HepG2 (cell line): ENCODE results near the gene SMIM13. TPM values are rescaled to one million over a fixed set of nuclear protein-coding genes. Genes with fewer than 3 reads are reported as not detected.

ENCODE experiments used
- AHR ChIP-seq: IDR thresholded peaks from 2 replicates; pipeline ENCODE4 v1.6.1; 2018; ENCODE audit warnings: missing genetic modification reagents, missing compliant biosample characterization
- FOSL2 ChIP-seq: sonication (generic); formaldehyde crosslinking; IDR thresholded peaks from 2 replicates; pipeline ENCODE4 v1.4.0; 2020; ENCODE audit warnings: missing genetic modification reagents
- HNRNPLL ChIP-seq: fragments of 200-400 bp; formaldehyde crosslinking; IDR thresholded peaks from 2 replicates; pipeline ENCODE4 v1.6.1; 2017; ENCODE audit warnings: mild to moderate bottlenecking, low read depth, low read length; ENCODE audit not compliant: poor library complexity, severe bottlenecking
- KDM1A ChIP-seq: IDR thresholded peaks from 2 replicates; pipeline ENCODE4 v1.6.1; 2016; ENCODE audit warnings: missing compliant biosample characterization
- ONECUT2 ChIP-seq: sonication (generic); formaldehyde crosslinking; IDR thresholded peaks from 2 replicates; pipeline ENCODE4 v1.4.0; 2020; ENCODE audit warnings: missing genetic modification reagents
- SMARCC2 ChIP-seq: fragments of 450-650 bp; IDR thresholded peaks from 2 replicates; pipeline ENCODE4 v1.6.1; 2017; ENCODE audit warnings: antibody characterized with exemption, mild to moderate bottlenecking
- ZFX ChIP-seq: sonication (generic); formaldehyde crosslinking; IDR thresholded peaks from 2 replicates; pipeline ENCODE4 v1.4.0; 2020; ENCODE audit warnings: mild to moderate bottlenecking, low read depth, missing genetic modification reagents, moderate library complexity
- ZNF234 ChIP-seq: sonication (generic); formaldehyde crosslinking; conservative IDR thresholded peaks from 2 replicates; pipeline ENCODE4 v1.5.1; 2020; ENCODE audit warnings: mild to moderate bottlenecking, missing genetic modification reagents
- ZNF879 ChIP-seq: sonication (generic); formaldehyde crosslinking; IDR thresholded peaks from 2 replicates; pipeline ENCODE4 v1.8.1; 2023; ENCODE audit warnings: missing genetic modification reagents
- ZSCAN21 ChIP-seq: sonication (generic); formaldehyde crosslinking; IDR thresholded peaks from 2 replicates; pipeline ENCODE4 v1.8.0; 2022; ENCODE audit warnings: mild to moderate bottlenecking, missing genetic modification reagents, moderate library complexity, borderline replicate concordance
- polyA plus RNA-seq, 8 experiments: library from polyadenylated mRNA; depleted of rRNA in 3 of 8; stranded (reverse) in 7 of 8; unstranded in 1 of 8; fragments of >200 nt; fragmentation: Illumina TruSeq in 4 of 8; extraction: Trizol in 4 of 8; gene quantifications; 2 replicates each; pipeline versions ENCODE4 v1.2.1 to v1.2.3, GENCODE V29; 2011 to 2016; ENCODE audit warnings: low read depth in 4 of 8, missing spikeins in 1 of 8, mixed read lengths in 1 of 8; ENCODE audit not compliant: insufficient read depth in 1 of 8
- total RNA-seq, 5 experiments: library from RNA; depleted of rRNA; stranded (reverse); fragments of >200 nt; fragmentation: Illumina TruSeq; extraction: Trizol; gene quantifications; 2 replicates each; pipeline ENCODE4 v1.2.3, GENCODE V29; 2016; ENCODE audit warnings: low read depth in 1 of 5
- TF ChIP-seq, protein P1 (sequence below): sonication (generic); formaldehyde crosslinking; IDR thresholded peaks from 2 replicates; pipeline ENCODE4 v1.9.0; 2021; ENCODE audit warnings: mild to moderate bottlenecking, missing genetic modification reagents
- TF ChIP-seq, protein P2 (sequence below): sonication (generic); formaldehyde crosslinking; IDR thresholded peaks from 2 replicates; pipeline ENCODE4 v1.4.0; 2020; ENCODE audit warnings: missing genetic modification reagents, borderline replicate concordance
- TF ChIP-seq, protein P3 (sequence below): sonication (generic); formaldehyde crosslinking; IDR thresholded peaks from 2 replicates; pipeline ENCODE4 v1.8.1; 2022; ENCODE audit warnings: mild to moderate bottlenecking, missing genetic modification reagents
- TF ChIP-seq, protein P4 (sequence below): sonication (generic); formaldehyde crosslinking; IDR thresholded peaks from 2 replicates; pipeline ENCODE4 v1.9.0; 2021; ENCODE audit warnings: missing genetic modification reagents, borderline replicate concordance

Gene SMIM13
- total and polyA plus RNA-seq, 2 of the 13 experiments (the other 11 are each of a cell fraction or from before 2014, with no cell fraction given): 2.7 to 10.2 TPM

DNA sequence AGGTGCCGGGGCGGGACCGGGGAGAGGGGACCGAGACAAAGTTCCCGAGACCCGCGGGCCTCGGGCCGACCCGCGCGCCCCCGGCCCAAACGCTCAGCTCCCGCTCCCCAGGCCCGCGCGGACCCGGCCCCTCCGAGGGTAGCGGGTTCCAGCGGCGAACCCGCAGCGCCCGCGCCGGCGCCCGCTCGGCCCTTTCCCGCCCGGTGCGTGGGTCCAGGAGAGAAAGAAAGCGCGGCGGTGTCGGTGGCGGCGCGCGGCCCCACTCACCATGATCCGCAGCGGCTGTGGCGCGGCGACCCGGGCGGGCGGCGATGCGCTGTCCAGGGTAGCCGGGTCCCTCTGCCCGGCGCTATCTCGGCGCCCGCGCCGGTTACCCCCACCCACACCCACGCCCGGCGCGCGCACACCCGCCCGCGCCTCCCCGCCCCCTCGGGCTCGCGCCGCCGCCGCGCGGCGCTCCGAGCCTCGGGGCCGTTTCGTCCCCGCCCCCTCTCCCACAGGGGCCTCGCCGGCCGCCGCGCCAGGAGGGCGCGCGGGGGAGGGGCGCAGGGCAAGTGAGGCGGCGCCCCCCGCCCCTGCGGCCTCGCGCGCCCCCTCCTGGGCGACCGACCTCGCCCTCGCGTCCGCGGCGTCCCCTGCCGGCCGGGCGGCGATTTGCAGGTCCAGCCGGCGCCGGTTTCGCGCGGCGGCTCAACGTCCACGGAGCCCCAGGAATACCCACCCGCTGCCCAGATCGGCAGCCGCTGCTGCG, 49.5 kb upstream of the SMIM13 start, which contains the start of gene ELOVL2 (continued):
- TF ChIP-seq, protein P1, sequence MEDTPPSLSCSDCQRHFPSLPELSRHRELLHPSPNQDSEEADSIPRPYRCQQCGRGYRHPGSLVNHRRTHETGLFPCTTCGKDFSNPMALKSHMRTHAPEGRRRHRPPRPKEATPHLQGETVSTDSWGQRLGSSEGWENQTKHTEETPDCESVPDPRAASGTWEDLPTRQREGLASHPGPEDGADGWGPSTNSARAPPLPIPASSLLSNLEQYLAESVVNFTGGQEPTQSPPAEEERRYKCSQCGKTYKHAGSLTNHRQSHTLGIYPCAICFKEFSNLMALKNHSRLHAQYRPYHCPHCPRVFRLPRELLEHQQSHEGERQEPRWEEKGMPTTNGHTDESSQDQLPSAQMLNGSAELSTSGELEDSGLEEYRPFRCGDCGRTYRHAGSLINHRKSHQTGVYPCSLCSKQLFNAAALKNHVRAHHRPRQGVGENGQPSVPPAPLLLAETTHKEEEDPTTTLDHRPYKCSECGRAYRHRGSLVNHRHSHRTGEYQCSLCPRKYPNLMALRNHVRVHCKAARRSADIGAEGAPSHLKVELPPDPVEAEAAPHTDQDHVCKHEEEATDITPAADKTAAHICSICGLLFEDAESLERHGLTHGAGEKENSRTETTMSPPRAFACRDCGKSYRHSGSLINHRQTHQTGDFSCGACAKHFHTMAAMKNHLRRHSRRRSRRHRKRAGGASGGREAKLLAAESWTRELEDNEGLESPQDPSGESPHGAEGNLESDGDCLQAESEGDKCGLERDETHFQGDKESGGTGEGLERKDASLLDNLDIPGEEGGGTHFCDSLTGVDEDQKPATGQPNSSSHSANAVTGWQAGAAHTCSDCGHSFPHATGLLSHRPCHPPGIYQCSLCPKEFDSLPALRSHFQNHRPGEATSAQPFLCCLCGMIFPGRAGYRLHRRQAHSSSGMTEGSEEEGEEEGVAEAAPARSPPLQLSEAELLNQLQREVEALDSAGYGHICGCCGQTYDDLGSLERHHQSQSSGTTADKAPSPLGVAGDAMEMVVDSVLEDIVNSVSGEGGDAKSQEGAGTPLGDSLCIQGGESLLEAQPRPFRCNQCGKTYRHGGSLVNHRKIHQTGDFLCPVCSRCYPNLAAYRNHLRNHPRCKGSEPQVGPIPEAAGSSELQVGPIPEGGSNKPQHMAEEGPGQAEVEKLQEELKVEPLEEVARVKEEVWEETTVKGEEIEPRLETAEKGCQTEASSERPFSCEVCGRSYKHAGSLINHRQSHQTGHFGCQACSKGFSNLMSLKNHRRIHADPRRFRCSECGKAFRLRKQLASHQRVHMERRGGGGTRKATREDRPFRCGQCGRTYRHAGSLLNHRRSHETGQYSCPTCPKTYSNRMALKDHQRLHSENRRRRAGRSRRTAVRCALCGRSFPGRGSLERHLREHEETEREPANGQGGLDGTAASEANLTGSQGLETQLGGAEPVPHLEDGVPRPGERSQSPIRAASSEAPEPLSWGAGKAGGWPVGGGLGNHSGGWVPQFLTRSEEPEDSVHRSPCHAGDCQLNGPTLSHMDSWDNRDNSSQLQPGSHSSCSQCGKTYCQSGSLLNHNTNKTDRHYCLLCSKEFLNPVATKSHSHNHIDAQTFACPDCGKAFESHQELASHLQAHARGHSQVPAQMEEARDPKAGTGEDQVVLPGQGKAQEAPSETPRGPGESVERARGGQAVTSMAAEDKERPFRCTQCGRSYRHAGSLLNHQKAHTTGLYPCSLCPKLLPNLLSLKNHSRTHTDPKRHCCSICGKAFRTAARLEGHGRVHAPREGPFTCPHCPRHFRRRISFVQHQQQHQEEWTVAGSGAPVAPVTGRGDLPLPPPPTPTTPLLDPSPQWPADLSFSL (CRISPR knock-in tag): no peak; the same call in 1 of the 2 replicates
- TF ChIP-seq AHR (CRISPR knock-in tag) (0 out of 2 replicates have a peak, but pooled peaks have one; percentile 60), ZNF879 (CRISPR knock-in tag) (no peak), ZSCAN21 (CRISPR knock-in tag) (peak; percentile 6; the same call in 1 of the 2 replicates), ZNF234 (peak; percentile 74; the same call in 1 of the 2 replicates), ONECUT2 (CRISPR knock-in tag) (no peak), KDM1A (CRISPR knock-in tag) (peak; percentile 84; the same call in 1 of the 2 replicates), ZFX (CRISPR knock-in tag) (peak; percentile 15; the same call in 1 of the 2 replicates), HNRNPLL (peak; percentile 32), SMARCC2 (no peak; the same call in 1 of the 2 replicates), FOSL2 (CRISPR knock-in tag) (no peak)
- TF ChIP-seq, protein P2, sequence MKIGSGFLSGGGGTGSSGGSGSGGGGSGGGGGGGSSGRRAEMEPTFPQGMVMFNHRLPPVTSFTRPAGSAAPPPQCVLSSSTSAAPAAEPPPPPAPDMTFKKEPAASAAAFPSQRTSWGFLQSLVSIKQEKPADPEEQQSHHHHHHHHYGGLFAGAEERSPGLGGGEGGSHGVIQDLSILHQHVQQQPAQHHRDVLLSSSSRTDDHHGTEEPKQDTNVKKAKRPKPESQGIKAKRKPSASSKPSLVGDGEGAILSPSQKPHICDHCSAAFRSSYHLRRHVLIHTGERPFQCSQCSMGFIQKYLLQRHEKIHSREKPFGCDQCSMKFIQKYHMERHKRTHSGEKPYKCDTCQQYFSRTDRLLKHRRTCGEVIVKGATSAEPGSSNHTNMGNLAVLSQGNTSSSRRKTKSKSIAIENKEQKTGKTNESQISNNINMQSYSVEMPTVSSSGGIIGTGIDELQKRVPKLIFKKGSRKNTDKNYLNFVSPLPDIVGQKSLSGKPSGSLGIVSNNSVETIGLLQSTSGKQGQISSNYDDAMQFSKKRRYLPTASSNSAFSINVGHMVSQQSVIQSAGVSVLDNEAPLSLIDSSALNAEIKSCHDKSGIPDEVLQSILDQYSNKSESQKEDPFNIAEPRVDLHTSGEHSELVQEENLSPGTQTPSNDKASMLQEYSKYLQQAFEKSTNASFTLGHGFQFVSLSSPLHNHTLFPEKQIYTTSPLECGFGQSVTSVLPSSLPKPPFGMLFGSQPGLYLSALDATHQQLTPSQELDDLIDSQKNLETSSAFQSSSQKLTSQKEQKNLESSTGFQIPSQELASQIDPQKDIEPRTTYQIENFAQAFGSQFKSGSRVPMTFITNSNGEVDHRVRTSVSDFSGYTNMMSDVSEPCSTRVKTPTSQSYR (CRISPR knock-in tag): peak; percentile 90
- TF ChIP-seq, protein P3, sequence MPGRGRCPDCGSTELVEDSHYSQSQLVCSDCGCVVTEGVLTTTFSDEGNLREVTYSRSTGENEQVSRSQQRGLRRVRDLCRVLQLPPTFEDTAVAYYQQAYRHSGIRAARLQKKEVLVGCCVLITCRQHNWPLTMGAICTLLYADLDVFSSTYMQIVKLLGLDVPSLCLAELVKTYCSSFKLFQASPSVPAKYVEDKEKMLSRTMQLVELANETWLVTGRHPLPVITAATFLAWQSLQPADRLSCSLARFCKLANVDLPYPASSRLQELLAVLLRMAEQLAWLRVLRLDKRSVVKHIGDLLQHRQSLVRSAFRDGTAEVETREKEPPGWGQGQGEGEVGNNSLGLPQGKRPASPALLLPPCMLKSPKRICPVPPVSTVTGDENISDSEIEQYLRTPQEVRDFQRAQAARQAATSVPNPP (CRISPR knock-in tag): peak; percentile 52; the same call in 1 of the 2 replicates
- TF ChIP-seq, protein P4, sequence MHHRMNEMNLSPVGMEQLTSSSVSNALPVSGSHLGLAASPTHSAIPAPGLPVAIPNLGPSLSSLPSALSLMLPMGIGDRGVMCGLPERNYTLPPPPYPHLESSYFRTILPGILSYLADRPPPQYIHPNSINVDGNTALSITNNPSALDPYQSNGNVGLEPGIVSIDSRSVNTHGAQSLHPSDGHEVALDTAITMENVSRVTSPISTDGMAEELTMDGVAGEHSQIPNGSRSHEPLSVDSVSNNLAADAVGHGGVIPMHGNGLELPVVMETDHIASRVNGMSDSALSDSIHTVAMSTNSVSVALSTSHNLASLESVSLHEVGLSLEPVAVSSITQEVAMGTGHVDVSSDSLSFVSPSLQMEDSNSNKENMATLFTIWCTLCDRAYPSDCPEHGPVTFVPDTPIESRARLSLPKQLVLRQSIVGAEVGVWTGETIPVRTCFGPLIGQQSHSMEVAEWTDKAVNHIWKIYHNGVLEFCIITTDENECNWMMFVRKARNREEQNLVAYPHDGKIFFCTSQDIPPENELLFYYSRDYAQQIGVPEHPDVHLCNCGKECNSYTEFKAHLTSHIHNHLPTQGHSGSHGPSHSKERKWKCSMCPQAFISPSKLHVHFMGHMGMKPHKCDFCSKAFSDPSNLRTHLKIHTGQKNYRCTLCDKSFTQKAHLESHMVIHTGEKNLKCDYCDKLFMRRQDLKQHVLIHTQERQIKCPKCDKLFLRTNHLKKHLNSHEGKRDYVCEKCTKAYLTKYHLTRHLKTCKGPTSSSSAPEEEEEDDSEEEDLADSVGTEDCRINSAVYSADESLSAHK: no peak
